Fibroblast of skin of back (primary cell): Measurements from ENCODE around the gene ROCK2.
A peak's percentile ranks its signal among the peaks of the same experiment; 100 is the strongest.
"Not testable (repeated sequence)": the region's sequence is repeated elsewhere in the genome, so short reads cannot be mapped to it uniquely, and the experiment has no call there.

Experiments used
- DNase-seq: peaks from one replicate; pipeline ENCODE4 v3.0.0-alpha.2; 2013

The ROCK2 gene

GRCh38 chr2:11174222-11174621 lies 170.2 kb downstream of the ROCK2 start:
- DNase-seq, result no peak

- no peak for DNase-seq
Observed at GRCh38 chr2:11169333-11169732, 175.1 kb downstream of the ROCK2 start.

GRCh38 chr2:11168488-11168887 lies 175.9 kb downstream of the ROCK2 start:
- no peak for DNase-seq

- DNase-seq, result no peak
Observed at GRCh38 chr2:11166476-11166875, 178.0 kb downstream of the ROCK2 start.

- DNase-seq, result not testable (repeated sequence)
Observed at GRCh38 chr2:11165046-11165445, 179.4 kb downstream of the ROCK2 start.

- no peak for DNase-seq
Observed at GRCh38 chr2:11163439-11164317, 180.8 kb downstream of the ROCK2 start.

- no peak for DNase-seq
Observed at GRCh38 chr2:11161747-11162146, 182.7 kb downstream of the ROCK2 start.

GRCh38 chr2:11160731-11161455 lies 183.5 kb downstream of the ROCK2 start:
- DNase-seq, result no peak

GRCh38 chr2:11160256-11160655 lies 184.2 kb downstream of the ROCK2 start:
- DNase-seq, result no peak

GRCh38 chr2:11159574-11160170 lies 184.8 kb downstream of the ROCK2 start:
- no peak for DNase-seq

GRCh38 chr2:11158916-11159573 lies 185.4 kb downstream of the ROCK2 start:
- no peak for DNase-seq

- DNase-seq, result no peak
Observed at GRCh38 chr2:11157731-11158130, 186.7 kb downstream of the ROCK2 start.

GRCh38 chr2:11157296-11157695 lies 187.1 kb downstream of the ROCK2 start:
- DNase-seq, result no peak

GRCh38 chr2:11156396-11157075 lies 187.9 kb downstream of the ROCK2 start:
- DNase-seq, result no peak

GRCh38 chr2:11155381-11156035 lies 188.9 kb downstream of the ROCK2 start, which contains the start of gene SLC66A3:
Gene SLC66A3, plus strand, starts transcription at chr2:11155467. Its CDS starts 80 bp downstream, at chr2:11155547.
- peak; percentile 85 for DNase-seq

- peak; percentile 94 for DNase-seq
Observed at GRCh38 chr2:11154923-11155380, 189.5 kb downstream of the ROCK2 start.

- DNase-seq, result no peak
Observed at GRCh38 chr2:11154016-11154922, 190.2 kb downstream of the ROCK2 start.

GRCh38 chr2:11152591-11152990 lies 191.8 kb downstream of the ROCK2 start:
- no peak for DNase-seq

GRCh38 chr2:11147263-11147662 lies 197.2 kb downstream of the ROCK2 start:
- no peak for DNase-seq

- no peak for DNase-seq
Observed at GRCh38 chr2:11146076-11146475, 198.4 kb downstream of the ROCK2 start.
